T-helper 2 cell (primary cell): ENCODE measurements around the gene LRCH1.

Source experiments
- DNase-seq, 5 experiments: peaks; one replicate each; pipeline versions ENCODE4 v3.0.0 to v3.0.0-alpha.2; 2012 to 2022

LRCH1 gene

GRCh38 chr13:46641274-46642081, 88.5 kb downstream of the LRCH1 start:
- DNase-seq: no peak

DNA sequence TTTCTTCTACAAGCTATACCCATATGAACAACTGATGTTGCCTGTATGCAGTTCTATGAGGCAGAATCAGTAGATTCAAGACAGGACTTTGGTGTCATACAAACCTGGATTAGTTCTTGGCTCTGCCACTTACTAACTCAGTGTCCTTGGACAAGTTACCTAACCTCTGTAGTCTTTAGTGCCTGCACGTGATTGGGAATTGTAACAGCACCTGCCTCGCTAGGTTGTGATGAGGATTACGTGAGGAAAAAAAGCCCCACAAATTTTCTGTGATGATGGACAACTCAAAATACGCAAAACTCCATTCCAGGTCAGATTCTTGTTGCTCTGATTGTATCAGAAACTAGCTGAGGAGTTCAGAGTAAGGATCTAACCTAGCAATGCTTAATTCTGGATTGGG, 89.3 kb downstream of the LRCH1 start:
- no peak for DNase-seq

GRCh38 chr13:46643165-46643777, 90.3 kb downstream of the LRCH1 start:
- no peak for DNase-seq

DNA sequence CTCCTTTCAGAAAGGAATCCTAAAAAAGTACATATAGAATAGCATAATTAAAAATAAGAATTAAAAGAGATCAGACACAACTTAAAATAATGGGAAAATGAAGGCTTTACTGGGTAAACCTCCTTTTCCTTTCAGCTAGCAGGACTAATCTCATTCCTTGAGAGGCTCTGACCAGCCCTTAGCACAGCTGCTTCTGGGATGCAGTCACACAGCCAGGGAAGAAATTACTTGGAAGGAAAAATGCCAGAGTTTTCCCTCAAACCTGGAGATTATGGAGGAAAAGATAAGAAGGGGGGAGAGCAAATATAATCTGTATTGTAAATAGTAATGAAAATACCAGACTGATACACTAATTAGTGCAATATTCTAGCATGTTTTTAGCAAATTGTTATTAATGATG, 91.8 kb downstream of the LRCH1 start:
- no peak for DNase-seq

- no peak for DNase-seq
Measured at GRCh38 chr13:46647512-46648065, 94.6 kb downstream of the LRCH1 start.

GRCh38 chr13:46648166-46648607, 95.2 kb downstream of the LRCH1 start:
- peak in 1 of 5 experiments; percentile 10 for DNase-seq

DNA sequence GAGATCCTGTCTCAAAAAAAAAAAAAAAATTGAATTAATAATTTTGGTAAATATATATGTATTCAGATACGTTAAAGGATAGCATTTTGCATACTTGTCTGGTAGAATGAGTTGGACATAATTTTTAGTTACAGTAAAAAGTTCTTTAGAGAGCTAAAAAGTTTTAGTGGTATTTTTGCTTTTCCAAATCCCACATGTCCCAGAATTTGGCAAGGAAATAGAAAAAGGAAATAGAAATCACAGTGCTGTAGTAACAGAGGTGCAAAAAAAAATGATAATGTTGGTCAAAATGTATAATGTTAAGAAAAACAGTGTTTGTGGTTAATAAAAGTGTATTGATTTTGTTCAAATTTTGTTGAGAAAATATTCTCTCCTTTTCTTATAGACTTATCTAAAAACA, 96.8 kb downstream of the LRCH1 start:
- DNase-seq: no peak

DNA sequence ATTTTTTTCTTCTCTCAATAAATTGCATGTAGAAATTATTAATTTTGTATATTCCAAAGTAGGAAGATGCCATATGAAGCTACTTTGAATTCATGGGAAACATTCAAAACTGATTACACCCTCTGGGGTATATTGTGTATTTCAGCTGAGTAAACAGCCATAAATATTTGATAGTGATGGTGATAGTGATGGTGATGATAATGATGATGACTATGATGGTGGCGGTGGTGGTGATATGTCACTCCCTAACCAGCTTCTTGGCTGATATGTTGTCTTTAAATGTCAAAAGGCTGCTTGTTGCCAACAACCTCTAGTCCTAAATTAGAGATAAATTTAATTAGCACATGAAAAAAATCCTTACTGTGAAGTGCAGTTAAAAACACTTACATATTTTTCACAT, 102.0 kb downstream of the LRCH1 start:
- no peak for DNase-seq

GRCh38 chr13:46655377-46656180, 102.6 kb downstream of the LRCH1 start:
- no peak for DNase-seq

DNA sequence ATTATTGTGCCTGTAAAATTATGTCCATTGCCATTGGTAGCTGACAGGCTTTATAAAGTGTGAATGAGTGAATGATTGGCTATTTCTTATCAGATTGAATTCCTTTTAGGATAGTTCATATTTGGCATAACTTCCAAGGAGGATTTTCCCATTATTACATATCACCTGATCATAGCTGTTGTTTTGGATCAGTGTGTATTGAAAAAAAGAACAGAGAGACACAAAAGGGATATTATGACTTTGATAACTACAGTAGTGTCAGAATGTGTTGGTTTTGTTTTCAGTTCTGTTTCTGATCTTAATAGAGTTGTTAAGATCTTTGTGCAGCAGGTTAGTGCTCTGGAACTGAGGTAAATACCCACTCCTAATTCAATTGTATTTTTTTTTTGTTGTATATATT, 103.8 kb downstream of the LRCH1 start:
- DNase-seq: peak in 1 of 5 experiments; percentile 38

DNA sequence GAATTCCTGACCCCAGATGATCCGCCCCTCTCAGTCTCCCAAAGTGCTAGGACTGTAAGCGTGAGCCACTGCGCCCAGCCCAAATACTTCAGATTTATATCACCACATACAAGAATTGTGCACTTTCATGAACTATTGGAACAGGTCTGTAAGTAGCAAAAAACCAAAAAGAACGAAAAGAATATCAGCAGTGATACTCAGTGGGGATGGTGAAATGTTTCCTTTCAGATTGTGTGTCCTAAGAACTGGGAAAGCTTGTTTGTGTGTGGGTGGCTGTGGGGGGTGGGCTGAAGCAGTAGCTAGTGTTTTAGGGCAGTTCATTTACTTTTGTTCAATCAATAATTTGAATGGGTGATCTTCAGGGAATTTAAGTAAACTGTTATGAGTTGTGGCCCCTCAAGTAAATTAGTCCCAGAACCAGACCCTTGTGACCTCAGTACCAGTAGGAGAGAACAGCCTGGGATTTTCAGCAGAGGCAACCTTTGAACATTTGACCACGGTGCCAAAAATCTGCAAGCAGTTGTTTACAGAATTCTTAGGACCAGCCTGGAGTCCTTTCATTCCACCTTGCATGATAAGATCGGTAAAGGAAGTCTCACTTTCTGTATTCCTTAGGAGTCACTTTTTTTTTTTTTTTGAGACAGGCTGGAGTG, 106.6 kb downstream of the LRCH1 start:
- no peak for DNase-seq

DNA sequence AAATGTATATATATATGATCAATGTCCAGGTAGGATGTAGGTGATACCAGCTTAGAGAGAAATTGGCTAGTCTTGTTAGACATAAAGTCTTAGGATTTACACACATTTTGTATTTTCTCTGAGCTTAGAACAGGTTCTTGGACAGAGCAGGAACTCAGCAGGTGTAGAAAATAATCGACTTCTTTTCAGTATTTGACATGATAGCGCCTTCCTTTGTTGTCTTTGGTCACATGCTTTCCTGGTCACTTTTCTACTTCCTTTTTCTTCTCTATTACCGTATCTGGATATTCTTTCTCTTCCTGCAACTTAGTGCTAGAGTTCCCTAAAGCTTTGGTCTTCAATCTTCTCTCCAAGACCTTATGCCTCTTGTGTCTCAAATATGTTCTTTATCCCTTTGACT, 107.4 kb downstream of the LRCH1 start:
- no peak for DNase-seq

GRCh38 chr13:46660857-46661256, 107.9 kb downstream of the LRCH1 start:
- no peak for DNase-seq

GRCh38 chr13:46662690-46663089, 109.7 kb downstream of the LRCH1 start:
- DNase-seq: no peak

GRCh38 chr13:46663206-46664037, 110.5 kb downstream of the LRCH1 start:
- no peak for DNase-seq

- no peak for DNase-seq
Measured at GRCh38 chr13:46664195-46664594, 111.2 kb downstream of the LRCH1 start.

- no peak for DNase-seq
Measured at GRCh38 chr13:46665248-46665632, 112.3 kb downstream of the LRCH1 start.

DNA sequence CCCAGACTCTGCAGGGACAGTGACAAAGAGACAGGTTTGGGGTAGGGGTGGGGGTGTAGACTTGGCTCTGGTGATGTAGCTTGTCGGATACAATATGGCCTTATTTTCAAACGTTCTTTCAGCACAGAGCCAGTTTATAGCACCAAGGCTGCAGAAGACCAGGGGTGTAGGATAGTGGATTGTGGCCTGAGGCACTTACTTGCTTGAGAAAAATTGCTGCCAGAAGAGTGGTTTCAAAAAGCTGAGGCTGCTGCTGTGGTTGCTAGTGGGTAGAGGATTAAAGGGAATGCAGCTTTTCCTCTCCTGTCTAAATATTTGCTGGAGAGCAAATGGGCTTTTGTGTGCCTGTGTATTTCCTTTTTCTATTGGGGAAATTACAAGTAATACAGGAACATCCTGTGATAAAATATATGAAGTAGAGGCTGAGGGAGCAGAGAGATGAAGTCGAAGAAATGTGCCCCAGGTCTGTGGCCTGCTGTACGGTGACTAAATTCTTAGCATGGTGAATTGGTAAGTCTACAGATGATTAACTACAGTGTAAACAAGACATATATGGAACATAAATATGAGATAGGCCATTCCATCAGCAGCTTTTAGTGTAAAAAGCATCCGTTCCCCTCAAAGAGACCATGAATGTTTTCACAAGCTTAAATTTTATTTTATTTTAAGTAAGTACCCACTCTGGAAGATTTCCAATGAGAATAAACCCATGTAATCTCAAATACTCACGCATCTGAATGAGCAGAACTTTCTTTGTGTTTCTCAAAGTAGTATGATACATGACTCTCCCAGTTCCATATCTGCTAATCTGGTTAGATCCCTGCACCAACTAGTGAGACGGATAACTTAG, 112.9 kb downstream of the LRCH1 start:
- peak in 1 of 5 experiments; percentile 41 for DNase-seq

GRCh38 chr13:46666727-46667456, 113.9 kb downstream of the LRCH1 start:
- no peak for DNase-seq

DNA sequence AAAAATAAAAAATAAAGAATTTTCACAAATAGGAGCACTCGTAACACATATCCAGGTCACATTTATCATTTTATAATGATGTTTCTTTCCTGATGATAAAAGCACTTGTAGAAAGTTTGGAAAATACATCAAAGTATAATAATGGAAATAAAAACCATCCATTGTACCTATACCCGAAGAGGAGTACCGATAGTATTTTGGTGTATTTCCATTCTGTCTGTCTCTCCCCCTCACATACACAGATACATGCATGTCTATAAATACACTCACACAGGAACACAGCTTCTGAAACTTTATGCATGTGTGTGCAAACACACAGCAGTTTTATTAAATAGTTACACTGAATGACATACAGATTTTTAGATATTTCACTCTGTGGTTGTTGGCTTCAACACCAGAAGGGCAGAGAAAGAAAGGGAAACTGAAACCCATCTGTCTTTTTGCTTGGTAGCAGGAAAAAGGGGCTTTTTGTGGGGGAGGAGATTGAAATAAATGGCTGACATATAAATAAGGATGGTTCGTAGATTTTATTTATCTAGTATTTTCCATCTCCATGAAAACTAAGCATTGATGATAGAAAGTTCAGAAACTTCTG, 114.8 kb downstream of the LRCH1 start:
- DNase-seq: peak in 2 of 5 experiments; percentile 39 to 85
